Choroid plexus epithelial cell (primary cell): ENCODE results near the gene SBF1.

ENCODE experiments used
- DNase-seq: peaks from one replicate; pipeline ENCODE4 v3.0.0-alpha.2; 2010; ENCODE audit warnings: low read depth
- H3K4me3 ChIP-seq: 2 replicates; pipeline ENCODE4 v1.5.1; 2011; ENCODE audit warnings: low read depth, mild to moderate bottlenecking, control low read depth, low read length, moderate library complexity
- TF ChIP-seq, protein P1 (sequence below): conservative IDR thresholded peaks from 2 replicates; pipeline ENCODE4 v1.5.1; 2011; ENCODE audit warnings: low read depth, mild to moderate bottlenecking, control low read depth, inconsistent platforms, low read length, moderate library complexity

Gene SBF1

DNA sequence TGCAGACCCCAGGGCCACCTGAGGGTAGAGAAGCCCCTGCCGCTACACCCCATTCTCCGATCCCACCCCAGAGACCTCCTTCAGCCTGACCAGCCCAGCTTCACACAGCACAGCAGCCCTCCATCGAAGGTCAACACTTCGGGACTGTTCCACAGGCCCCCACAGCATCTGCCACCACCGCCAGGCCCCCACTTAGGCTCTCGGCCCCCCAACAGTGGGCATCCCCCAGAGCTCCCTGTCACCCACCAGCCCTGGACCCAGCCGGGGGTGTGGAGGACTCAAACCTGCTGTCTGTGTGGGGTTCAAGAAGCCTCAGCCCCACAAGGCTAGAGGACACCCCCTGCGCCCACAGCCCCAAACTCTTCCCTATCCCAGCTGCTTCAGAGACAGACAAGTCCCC lies 6.2 kb downstream of the SBF1 start:
- no peak for DNase-seq
- TF ChIP-seq, protein P1, sequence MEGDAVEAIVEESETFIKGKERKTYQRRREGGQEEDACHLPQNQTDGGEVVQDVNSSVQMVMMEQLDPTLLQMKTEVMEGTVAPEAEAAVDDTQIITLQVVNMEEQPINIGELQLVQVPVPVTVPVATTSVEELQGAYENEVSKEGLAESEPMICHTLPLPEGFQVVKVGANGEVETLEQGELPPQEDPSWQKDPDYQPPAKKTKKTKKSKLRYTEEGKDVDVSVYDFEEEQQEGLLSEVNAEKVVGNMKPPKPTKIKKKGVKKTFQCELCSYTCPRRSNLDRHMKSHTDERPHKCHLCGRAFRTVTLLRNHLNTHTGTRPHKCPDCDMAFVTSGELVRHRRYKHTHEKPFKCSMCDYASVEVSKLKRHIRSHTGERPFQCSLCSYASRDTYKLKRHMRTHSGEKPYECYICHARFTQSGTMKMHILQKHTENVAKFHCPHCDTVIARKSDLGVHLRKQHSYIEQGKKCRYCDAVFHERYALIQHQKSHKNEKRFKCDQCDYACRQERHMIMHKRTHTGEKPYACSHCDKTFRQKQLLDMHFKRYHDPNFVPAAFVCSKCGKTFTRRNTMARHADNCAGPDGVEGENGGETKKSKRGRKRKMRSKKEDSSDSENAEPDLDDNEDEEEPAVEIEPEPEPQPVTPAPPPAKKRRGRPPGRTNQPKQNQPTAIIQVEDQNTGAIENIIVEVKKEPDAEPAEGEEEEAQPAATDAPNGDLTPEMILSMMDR: no peak
- H3K4me3 ChIP-seq: no peak overlapping the region

DNA sequence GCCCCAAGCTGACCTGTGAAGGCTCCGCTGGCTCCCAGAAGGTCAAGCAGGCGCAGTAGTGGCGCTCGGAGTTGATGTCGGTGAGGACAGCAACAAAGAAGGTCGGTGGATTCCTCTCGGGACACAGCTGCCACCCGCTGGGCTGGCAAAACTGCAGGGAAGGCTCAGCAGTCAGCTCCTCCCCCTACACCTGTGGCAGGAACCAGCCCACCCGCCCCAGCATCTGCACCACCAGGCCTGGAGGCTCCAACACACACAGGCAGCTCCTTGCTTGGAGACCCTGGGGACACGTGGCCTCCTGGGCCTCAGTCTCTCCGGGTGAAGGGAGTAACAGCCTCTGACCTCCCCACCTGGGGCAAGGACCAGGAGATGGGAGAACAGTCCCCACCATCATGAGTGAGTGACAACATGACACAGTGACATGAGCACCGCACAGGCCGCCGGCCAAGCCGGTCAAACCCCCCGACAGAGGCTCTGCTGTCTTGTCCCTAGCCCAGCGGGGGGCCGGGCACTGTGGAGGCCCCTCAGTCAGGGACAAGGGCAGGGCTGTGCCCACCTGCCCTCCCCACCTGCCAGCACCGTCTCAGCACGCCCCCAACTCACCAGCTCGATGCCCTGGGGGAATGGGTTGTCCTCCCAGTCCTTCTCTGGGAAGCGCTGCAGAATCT lies 6.9 kb downstream of the SBF1 start:
- no peak overlapping the region for H3K4me3 ChIP-seq
- no peak for DNase-seq
- TF ChIP-seq, protein P1: no peak

DNA sequence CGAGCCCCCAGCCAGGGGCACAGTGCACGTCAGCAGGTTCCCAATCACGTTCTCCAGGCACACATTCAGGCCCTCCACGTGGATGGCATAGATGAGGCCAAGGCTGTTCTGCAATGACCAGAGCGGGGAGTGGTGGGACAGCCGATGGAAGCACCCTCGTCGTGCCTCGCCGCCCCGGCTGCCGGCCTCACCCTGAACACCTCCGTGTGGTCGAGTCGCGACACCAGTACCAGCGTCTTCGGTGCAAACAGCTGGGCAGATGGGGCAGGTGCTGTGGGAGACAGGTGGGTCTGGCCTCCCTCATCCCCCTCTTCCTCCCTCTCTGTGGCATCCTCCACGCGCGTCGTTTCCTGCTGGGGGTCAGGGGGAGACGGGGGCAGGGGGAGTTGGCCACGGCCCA lies 7.5 kb downstream of the SBF1 start:
- TF ChIP-seq, protein P1: no peak
- no peak overlapping the region for H3K4me3 ChIP-seq
- DNase-seq: no peak

DNA sequence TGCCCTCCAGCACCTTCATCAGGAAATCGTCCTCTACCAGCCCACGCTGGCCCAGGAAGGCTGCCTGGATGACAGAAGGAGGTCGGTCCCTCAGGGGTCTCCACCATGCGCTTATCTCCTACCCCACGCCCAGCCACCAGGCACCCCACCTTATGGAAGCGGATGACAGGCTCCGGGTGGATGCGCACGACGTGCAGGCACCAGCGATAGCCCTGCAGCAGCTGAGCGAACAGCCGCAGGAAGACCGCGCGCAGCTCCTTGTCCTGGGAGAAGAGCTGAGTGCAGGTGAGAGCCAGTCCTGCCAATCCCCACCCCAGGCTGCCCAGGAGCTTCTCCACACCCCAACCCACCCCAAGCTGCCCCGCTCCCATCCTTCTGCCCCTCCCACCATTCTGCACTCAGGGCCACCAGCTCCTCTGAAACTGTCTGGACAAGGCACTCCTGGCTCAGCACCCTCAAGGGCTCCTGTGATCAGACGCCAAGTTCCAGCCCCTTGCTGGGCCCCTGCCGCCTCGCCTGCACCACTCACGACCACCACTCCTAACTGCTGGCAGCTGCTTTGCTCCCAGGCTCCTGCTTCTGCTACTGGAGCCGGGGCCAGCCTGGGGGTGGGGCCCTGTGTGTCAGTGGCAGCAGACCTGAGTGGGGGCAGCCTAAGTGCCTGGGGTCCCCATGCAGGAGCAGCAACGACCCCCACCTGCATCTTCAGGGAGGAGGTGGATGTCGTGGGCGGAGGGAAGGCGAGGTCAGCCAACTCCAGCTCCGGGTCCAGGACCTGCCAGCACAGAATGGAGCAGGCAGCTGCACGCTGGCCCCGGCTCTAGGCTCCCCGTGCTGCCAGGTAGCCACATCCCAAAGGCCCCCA lies 9.5 kb downstream of the SBF1 start:
- DNase-seq: no peak
- no peak overlapping the region for H3K4me3 ChIP-seq
- TF ChIP-seq, protein P1: no peak

DNA sequence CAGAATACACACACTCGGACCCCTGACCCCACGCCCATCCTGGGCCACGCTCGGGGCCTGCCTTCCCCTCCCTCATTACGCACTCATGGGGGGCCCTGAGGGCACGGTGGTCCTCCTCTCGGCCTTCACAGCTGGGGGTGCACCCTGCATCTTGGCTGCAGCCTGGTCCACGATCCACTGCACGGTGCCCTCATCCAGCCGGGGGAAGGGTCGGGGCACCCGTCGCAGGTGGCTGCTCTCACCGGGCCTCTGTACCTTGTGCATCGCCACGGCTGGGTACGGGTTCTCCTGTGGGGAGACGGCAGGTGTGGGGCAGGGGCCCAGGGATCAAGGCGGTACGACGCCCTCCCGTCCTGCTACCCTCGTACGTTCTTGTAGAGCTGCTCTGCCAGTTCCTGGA lies 10.4 kb downstream of the SBF1 start:
- TF ChIP-seq, protein P1: no peak
- no peak overlapping the region for H3K4me3 ChIP-seq
- no peak for DNase-seq

DNA sequence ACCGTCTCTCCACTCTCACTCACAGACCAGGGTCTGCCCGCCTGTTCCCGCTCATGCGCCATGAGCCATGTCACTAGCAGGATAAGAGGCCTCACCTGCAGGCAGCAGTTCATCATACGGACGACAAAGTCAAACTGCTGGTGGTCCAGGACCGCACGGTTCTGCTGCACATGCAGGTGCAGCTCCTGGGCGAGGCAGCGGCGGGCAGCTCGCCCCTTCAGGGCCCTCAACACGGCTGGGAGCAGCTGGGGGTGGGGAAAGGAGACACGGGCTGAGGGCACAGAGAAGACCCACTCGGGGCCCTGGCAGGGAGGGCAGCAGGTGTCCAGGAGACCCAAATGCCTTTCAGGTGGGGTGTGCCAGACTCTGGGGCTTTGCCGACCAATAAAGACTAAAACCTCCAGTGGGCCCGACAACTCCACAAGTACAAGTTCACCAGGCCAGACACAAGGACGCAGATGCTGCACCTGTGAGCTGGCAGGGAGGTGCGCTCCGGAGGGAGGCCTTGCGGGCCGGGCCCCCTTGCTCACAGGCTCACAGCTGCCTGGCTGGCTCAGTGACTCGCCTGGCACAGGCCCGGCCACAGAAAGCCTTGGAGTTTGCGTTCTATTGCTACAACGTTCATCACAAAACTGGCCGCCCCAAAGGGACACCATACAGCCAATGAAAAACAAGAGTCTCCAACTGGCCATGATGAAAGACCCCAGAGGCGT lies 11.5 kb downstream of the SBF1 start:
- no peak for DNase-seq
- H3K4me3 ChIP-seq: no peak overlapping the region
- TF ChIP-seq, protein P1: no peak
